Caco-2 (cell line): Measurements from ENCODE around the gene HOXA5. TPM values are rescaled to one million over a fixed set of nuclear protein-coding genes. Genes with fewer than 3 reads are reported as not detected.

Experiments
- BruUV-seq: library from RNA; stranded (reverse); fragments of 400-500 nt; replicated peaks from 2 replicates; lab custom pipeline; 2021; lab: Mats Ljungman, UMichigan
- CTCF ChIA-PET: fragments of 300-600 bp; sonication (Branson Sonifier 250); formaldehyde crosslinking; loops from one replicate; lab custom pipeline; 2022; ENCODE audit warnings: antibody characterized with exemption; lab: Charles Lee
- POLR2A ChIA-PET: fragments of 300-600 bp; sonication (Branson Sonifier 250); formaldehyde crosslinking; loops from one replicate; lab custom pipeline; 2022; ENCODE audit warnings: antibody characterized with exemption; lab: Charles Lee
- DNase-seq, 2 experiments: peaks; one replicate each; pipeline versions ENCODE4 v3.0.0 to v3.0.0-alpha.2; 2020 to 2022
- H3K27me3 ChIP-seq: replicated peaks from 2 replicates; pipeline ENCODE4 v1.6.0; 2011; ENCODE audit warnings: low read length; ENCODE audit not compliant: control insufficient read depth, insufficient read depth
- H3K36me3 ChIP-seq: 2 replicates; pipeline ENCODE4 v1.5.1; 2011; ENCODE audit warnings: low read length; ENCODE audit not compliant: control insufficient read depth, insufficient read depth
- H3K4me1 ChIP-seq: fragments of 250-450 bp; sonication (Bioruptor Pico); 2 replicates; pipeline ENCODE4 v1.5.1; 2020; ENCODE audit warnings: mild to moderate bottlenecking
- H3K4me3 ChIP-seq: 2 replicates; pipeline ENCODE4 v1.5.1; 2011; ENCODE audit warnings: low read depth, mild to moderate bottlenecking, control low read depth, low read length
- H3K9me3 ChIP-seq: fragments of 250-450 bp; sonication (Bioruptor Pico); 2 replicates; pipeline ENCODE4 v1.5.1; 2020; ENCODE audit warnings: mild to moderate bottlenecking, moderate library complexity
- H3K27ac Mint-ChIP-seq: one replicate; pipeline ENCODE4 v1.8.0; 2022; ENCODE audit warnings: mixed read lengths; ENCODE audit not compliant: unreplicated experiment
- H3K27me3 Mint-ChIP-seq: one replicate; pipeline ENCODE4 v1.8.0; 2022; ENCODE audit warnings: mixed read lengths; ENCODE audit not compliant: insufficient read depth, unreplicated experiment
- H3K36me3 Mint-ChIP-seq: one replicate; pipeline ENCODE4 v1.8.0; 2022; ENCODE audit warnings: mild to moderate bottlenecking, mixed read lengths; ENCODE audit not compliant: insufficient read depth, unreplicated experiment
- H3K4me1 Mint-ChIP-seq: one replicate; pipeline ENCODE4 v1.8.0; 2022; ENCODE audit warnings: low read depth, mixed read lengths; ENCODE audit not compliant: unreplicated experiment
- H3K4me3 Mint-ChIP-seq: one replicate; pipeline ENCODE4 v1.8.0; 2022; ENCODE audit warnings: mild to moderate bottlenecking, moderate library complexity, mixed read lengths; ENCODE audit not compliant: unreplicated experiment
- H3K9me3 Mint-ChIP-seq: one replicate; pipeline ENCODE4 v1.8.0; 2022; ENCODE audit warnings: mixed read lengths; ENCODE audit not compliant: unreplicated experiment
- intact Hi-C: fragments of 100-400 bp; cut with micrococcal nuclease; formaldehyde crosslinking; loops from one replicate; pipeline ENCODE4 v1.10.0; 2022; ENCODE audit not compliant: unreplicated experiment
- total RNA-seq: library from RNA; stranded (reverse); gene quantifications from 2 replicates; pipeline ENCODE4 v1.2.3, GENCODE V29; 2022
- TF ChIP-seq, protein P1 (sequence below), 2 experiments: fragments of 200-600 bp in 1 of 2; IDR thresholded peaks; 1 replicate in 1 of 2; 2 replicates in 1 of 2; pipeline versions ENCODE4 v1.5.1 to v1.8.0; 2011 to 2022; ENCODE audit warnings: antibody characterized with exemption in 1 of 2, control low read depth in 1 of 2, inconsistent platforms in 1 of 2, low read depth in 1 of 2, low read length in 1 of 2, mild to moderate bottlenecking in 1 of 2, moderate library complexity in 1 of 2; ENCODE audit not compliant: insufficient read depth in 1 of 2, severe bottlenecking in 1 of 2, unreplicated experiment in 1 of 2

HOXA5 gene
- total RNA-seq, 1 experiment from 2014 or later: 4.9 TPM

DNA sequence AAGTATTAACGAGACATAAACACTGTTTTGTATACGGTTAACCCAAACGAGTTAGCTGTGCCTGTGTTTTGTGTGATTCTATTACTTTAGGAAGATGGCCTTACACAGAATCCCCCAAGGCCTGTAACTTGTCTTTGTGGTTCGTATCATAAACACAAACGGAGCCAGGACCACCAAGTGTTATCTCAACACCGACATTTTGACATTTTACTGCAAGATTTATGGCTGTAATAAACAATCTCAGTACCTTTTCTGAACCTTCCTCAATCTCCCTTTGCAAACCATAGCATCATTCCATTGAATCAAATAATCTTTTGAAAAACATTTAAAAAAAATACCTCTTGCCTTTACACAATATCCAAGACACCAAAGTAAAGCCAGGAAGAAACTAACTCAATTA is 10.5 kb downstream of the HOXA5 start:
- H3K4me3 Mint-ChIP-seq: no peak overlapping the region
- ChIA-PET CTCF (interaction anchor here (0.8 kb wide), 1 partner anchor 28 kb away, joined by 3 read pairs; no protein-coding TSS in a partner anchor), POLR2A (no interaction called here)
- H3K9me3 Mint-ChIP-seq: no peaks in the 10 kb centered on the region
- TF ChIP-seq, protein P1, sequence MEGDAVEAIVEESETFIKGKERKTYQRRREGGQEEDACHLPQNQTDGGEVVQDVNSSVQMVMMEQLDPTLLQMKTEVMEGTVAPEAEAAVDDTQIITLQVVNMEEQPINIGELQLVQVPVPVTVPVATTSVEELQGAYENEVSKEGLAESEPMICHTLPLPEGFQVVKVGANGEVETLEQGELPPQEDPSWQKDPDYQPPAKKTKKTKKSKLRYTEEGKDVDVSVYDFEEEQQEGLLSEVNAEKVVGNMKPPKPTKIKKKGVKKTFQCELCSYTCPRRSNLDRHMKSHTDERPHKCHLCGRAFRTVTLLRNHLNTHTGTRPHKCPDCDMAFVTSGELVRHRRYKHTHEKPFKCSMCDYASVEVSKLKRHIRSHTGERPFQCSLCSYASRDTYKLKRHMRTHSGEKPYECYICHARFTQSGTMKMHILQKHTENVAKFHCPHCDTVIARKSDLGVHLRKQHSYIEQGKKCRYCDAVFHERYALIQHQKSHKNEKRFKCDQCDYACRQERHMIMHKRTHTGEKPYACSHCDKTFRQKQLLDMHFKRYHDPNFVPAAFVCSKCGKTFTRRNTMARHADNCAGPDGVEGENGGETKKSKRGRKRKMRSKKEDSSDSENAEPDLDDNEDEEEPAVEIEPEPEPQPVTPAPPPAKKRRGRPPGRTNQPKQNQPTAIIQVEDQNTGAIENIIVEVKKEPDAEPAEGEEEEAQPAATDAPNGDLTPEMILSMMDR (IDR thresholded peaks at IDR 0.05; ENCODE audit: insufficient read depth in 1 of 2, low read depth in 1 of 2, low read length in 1 of 2, severe bottlenecking in 1 of 2, unreplicated experiment in 1 of 2): no peak
- DNase-seq: no peak
- no peak overlapping the region for H3K27ac Mint-ChIP-seq
- Histone ChIP-seq H3K36me3 (no peaks in the 10 kb centered on the region), H3K4me3 (no peak overlapping the region), H3K4me1 (peaks cover 29% of the 10 kb centered on the region), H3K9me3 (no peaks in the 10 kb centered on the region), H3K27me3 (no peaks in the 10 kb centered on the region)
- H3K27me3 Mint-ChIP-seq: no peaks in the 10 kb centered on the region
- peaks cover 27% of the 10 kb centered on the region for H3K4me1 Mint-ChIP-seq
- intact Hi-C loops: no loop called here
- no peaks in the 10 kb centered on the region for H3K36me3 Mint-ChIP-seq
- BruUV-seq: no TSS peak

DNA sequence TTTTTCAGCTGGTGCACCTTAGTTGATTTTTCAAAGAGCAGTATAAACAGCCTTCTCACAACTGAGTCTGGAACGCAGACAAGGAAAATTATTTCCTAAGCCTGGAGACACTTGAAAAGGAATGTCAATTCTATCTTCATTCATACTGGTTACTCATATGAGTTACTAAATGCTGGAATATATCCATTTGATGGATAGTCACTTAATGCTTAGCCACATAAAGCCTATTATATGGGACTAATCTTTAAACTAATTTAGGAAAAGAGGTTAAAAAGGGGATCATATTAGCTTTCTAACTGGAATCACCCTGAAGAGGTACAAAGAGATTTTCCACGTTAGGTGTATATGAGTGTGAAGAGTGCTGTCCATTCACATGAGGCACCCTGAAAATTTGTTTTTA is 11.3 kb downstream of the HOXA5 start:
- intact Hi-C loops: no loop called here
- BruUV-seq: no TSS peak
- Histone ChIP-seq H3K36me3 (no peaks in the 10 kb centered on the region), H3K4me3 (no peak overlapping the region), H3K27me3 (no peaks in the 10 kb centered on the region), H3K9me3 (no peaks in the 10 kb centered on the region), H3K4me1 (peaks cover 29% of the 10 kb centered on the region)
- H3K27ac Mint-ChIP-seq: no peak overlapping the region
- no peak for DNase-seq
- peak overlapping the region; percentile 22 for H3K4me3 Mint-ChIP-seq
- CTCF ChIA-PET: no interaction called here
- POLR2A ChIA-PET: interaction anchor here (2.2 kb wide), 1 partner anchor 18 kb away, joined by 19 read pairs; no protein-coding TSS in a partner anchor
- H3K4me1 Mint-ChIP-seq: peaks cover 27% of the 10 kb centered on the region
- H3K36me3 Mint-ChIP-seq: no peaks in the 10 kb centered on the region
- H3K27me3 Mint-ChIP-seq: no peaks in the 10 kb centered on the region
- TF ChIP-seq, protein P1 (IDR thresholded peaks at IDR 0.05; ENCODE audit: insufficient read depth in 1 of 2, low read depth in 1 of 2, low read length in 1 of 2, severe bottlenecking in 1 of 2, unreplicated experiment in 1 of 2): no peak
- H3K9me3 Mint-ChIP-seq: no peaks in the 10 kb centered on the region

DNA sequence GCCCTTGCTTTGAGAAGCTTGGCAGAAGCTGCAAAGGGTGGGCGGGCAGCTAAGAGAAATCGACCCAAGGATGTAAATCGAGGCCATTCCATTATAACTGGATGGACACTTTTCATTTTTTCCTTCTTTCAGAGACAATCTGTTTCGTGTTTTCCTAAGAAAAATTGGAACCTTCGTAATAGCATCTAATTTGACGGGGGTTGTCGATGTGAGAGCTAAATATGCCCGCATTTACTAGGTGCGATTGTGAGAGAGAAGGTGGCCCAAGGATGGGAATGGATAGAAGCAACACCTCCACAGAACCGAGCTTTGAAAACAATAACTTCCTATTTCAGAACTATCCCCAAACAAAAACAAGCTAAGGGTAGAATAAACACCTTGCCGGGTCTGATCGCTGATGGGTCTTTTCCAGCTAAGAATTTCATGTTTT is 12.1 kb downstream of the HOXA5 start:
- intact Hi-C loops: loop anchor here (2.0 kb wide), 1 partner anchor 17 kb away; no protein-coding TSS in a partner anchor
- Histone ChIP-seq H3K27me3 (no peaks in the 10 kb centered on the region), H3K9me3 (no peaks in the 10 kb centered on the region), H3K36me3 (no peaks in the 10 kb centered on the region), H3K4me1 (peaks cover 29% of the 10 kb centered on the region), H3K4me3 (peak overlapping the region; percentile 53)
- POLR2A ChIA-PET: interaction anchor here (0.6 to 2.2 kb wide), 7 partner anchors 9 to 77 kb away, joined by 3 to 19 read pairs (median 3); no protein-coding TSS in a partner anchor
- CTCF ChIA-PET: interaction anchor here (0.6 to 1.4 kb wide), 5 partner anchors 20 to 274 kb away, joined by 3 to 9 read pairs (median 3); partner anchors contain the start of gene HOXA7
- peak overlapping the region; percentile 57 for H3K27ac Mint-ChIP-seq
- TF ChIP-seq, protein P1 (IDR thresholded peaks at IDR 0.05; ENCODE audit: insufficient read depth in 1 of 2, low read depth in 1 of 2, low read length in 1 of 2, severe bottlenecking in 1 of 2, unreplicated experiment in 1 of 2): no peak
- TSS peak; percentile 46 for BruUV-seq
- no peaks in the 10 kb centered on the region for H3K27me3 Mint-ChIP-seq
- DNase-seq: no peak
- peaks cover 27% of the 10 kb centered on the region for H3K4me1 Mint-ChIP-seq
- no peaks in the 10 kb centered on the region for H3K9me3 Mint-ChIP-seq
- no peaks in the 10 kb centered on the region for H3K36me3 Mint-ChIP-seq
- H3K4me3 Mint-ChIP-seq: peak overlapping the region; percentile 76
